HFFc6 (cell line): ENCODE results near the gene DUSP15. TPM values are rescaled to one million over a fixed set of nuclear protein-coding genes. Genes with fewer than 3 reads are reported as not detected.
"Not testable (repeated sequence)": the region's sequence is repeated elsewhere in the genome, so short reads cannot be mapped to it uniquely, and the experiment has no call there.

Experiments used
- DNase-seq: peaks from one replicate; pipeline ENCODE4 v3.0.0-alpha.2; 2018
- H3K27ac Mint-ChIP-seq: 2 replicates; pipeline ENCODE4 v1.8.0; 2020; ENCODE audit warnings: mild to moderate bottlenecking, mixed read lengths
- H3K27me3 Mint-ChIP-seq: 2 replicates; pipeline ENCODE4 v1.8.0; 2021; ENCODE audit warnings: mild to moderate bottlenecking, moderate library complexity, mixed read lengths; ENCODE audit not compliant: insufficient read depth
- H3K36me3 Mint-ChIP-seq: 2 replicates; pipeline ENCODE4 v1.8.0; 2021; ENCODE audit warnings: low read depth, mixed read lengths
- H3K4me1 Mint-ChIP-seq: 2 replicates; pipeline ENCODE4 v1.8.0; 2020; ENCODE audit warnings: low read depth, mixed read lengths
- H3K4me3 Mint-ChIP-seq: 2 replicates; pipeline ENCODE4 v1.8.0; 2020; ENCODE audit warnings: mild to moderate bottlenecking, moderate library complexity, mixed read lengths
- H3K9me3 Mint-ChIP-seq: 2 replicates; pipeline ENCODE4 v1.8.0; 2020; ENCODE audit warnings: mild to moderate bottlenecking, mixed read lengths
- CTCF ChIP-seq: fragments of 200-600 bp; sonication (generic); IDR thresholded peaks from 2 replicates; pipeline ENCODE4 v1.5.0; 2021; ENCODE audit warnings: antibody characterized with exemption, mild to moderate bottlenecking
- total RNA-seq, 6 experiments: library from RNA; stranded (reverse); fragmentation: NEBNext Ultra II Directional; extraction: Animal tissue kit (Norgen Biotek cat#: 25700); gene quantifications; 2 replicates in 1 of 6; 3 replicates in 5 of 6; pipeline ENCODE4 v1.2.3, GENCODE V29; 2021

The DUSP15 gene
- total RNA-seq, 6 experiments from 2014 or later, result not detected

- no peak for TF ChIP-seq CTCF
- H3K27me3 Mint-ChIP-seq, result peaks cover 5% of the 10 kb centered on the region
These were observed 39.8 kb downstream of the DUSP15 start for GRCh38 chr20:31830406-31830981.

GRCh38 chr20:31829731-31830130 is 40.6 kb downstream of the DUSP15 start:
- Mint-ChIP-seq H3K27me3 (peaks cover 5% of the 10 kb centered on the region), H3K4me1 (no peaks in the 10 kb centered on the region), H3K9me3 (no peaks in the 10 kb centered on the region), H3K4me3 (no peak overlapping the region), H3K36me3 (no peaks in the 10 kb centered on the region), H3K27ac (no peak overlapping the region)
- DNase-seq, result no peak
- TF ChIP-seq CTCF, result no peak

More at GRCh38 chr20:31830406-31830981, 39.8 kb downstream of the DUSP15 start:
- no peak overlapping the region for H3K4me3 Mint-ChIP-seq
- no peak for DNase-seq
- H3K36me3 Mint-ChIP-seq, result no peaks in the 10 kb centered on the region
- no peaks in the 10 kb centered on the region for H3K9me3 Mint-ChIP-seq
- H3K27ac Mint-ChIP-seq, result no peak overlapping the region
- no peaks in the 10 kb centered on the region for H3K4me1 Mint-ChIP-seq

- not testable (repeated sequence) for H3K36me3 Mint-ChIP-seq, H3K27ac Mint-ChIP-seq, H3K4me3 Mint-ChIP-seq, H3K4me1 Mint-ChIP-seq, DNase-seq, H3K9me3 Mint-ChIP-seq, H3K27me3 Mint-ChIP-seq
These were observed 42.3 kb downstream of the DUSP15 start for GRCh38 chr20:31828016-31828415.

GRCh38 chr20:31827059-31827458 is 43.3 kb downstream of the DUSP15 start:
- no peak for DNase-seq
- no peaks in the 10 kb centered on the region for H3K9me3 Mint-ChIP-seq
- peaks cover 5% of the 10 kb centered on the region for H3K27me3 Mint-ChIP-seq
- no peaks in the 10 kb centered on the region for H3K36me3 Mint-ChIP-seq
- H3K4me3 Mint-ChIP-seq, result no peak overlapping the region
- no peak overlapping the region for H3K27ac Mint-ChIP-seq
- no peak for TF ChIP-seq CTCF
- peaks cover 7% of the 10 kb centered on the region for H3K4me1 Mint-ChIP-seq

GRCh38 chr20:31826074-31826473 is 44.3 kb downstream of the DUSP15 start:
- H3K27ac Mint-ChIP-seq, result no peak overlapping the region
- peaks cover 5% of the 10 kb centered on the region for H3K27me3 Mint-ChIP-seq
- H3K36me3 Mint-ChIP-seq, result no peaks in the 10 kb centered on the region
- DNase-seq, result no peak
- no peak for TF ChIP-seq CTCF
- peaks cover 7% of the 10 kb centered on the region for H3K4me1 Mint-ChIP-seq
- no peaks in the 10 kb centered on the region for H3K9me3 Mint-ChIP-seq
- no peak overlapping the region for H3K4me3 Mint-ChIP-seq

GRCh38 chr20:31824554-31825313 is 45.6 kb downstream of the DUSP15 start:
- H3K9me3 Mint-ChIP-seq, result no peaks in the 10 kb centered on the region
- H3K4me3 Mint-ChIP-seq, result no peak overlapping the region
- peaks cover 6% of the 10 kb centered on the region for H3K27me3 Mint-ChIP-seq
- no peak for DNase-seq
- TF ChIP-seq CTCF, result no peak
- H3K4me1 Mint-ChIP-seq, result peaks cover 7% of the 10 kb centered on the region
- no peaks in the 10 kb centered on the region for H3K36me3 Mint-ChIP-seq
- no peak overlapping the region for H3K27ac Mint-ChIP-seq
